Testis (tissue), 3 donors: ENCODE results near the gene NOTO. TPM values are rescaled to one million over a fixed set of nuclear protein-coding genes. Genes with fewer than 3 reads are reported as not detected.

Experiments
- DNase-seq: peaks from one replicate; pipeline ENCODE4 v3.0.0-alpha.2; 2019
- H3K27ac ChIP-seq, 2 donors: fragments of 200-600 bp; sonication (generic); one replicate each; pipeline ENCODE4 v1.5.1; 2019
- H3K27me3 ChIP-seq: fragments of 200-600 bp; sonication (generic); one replicate; pipeline ENCODE4 v1.5.1; 2019
- H3K36me3 ChIP-seq: fragments of 200-600 bp; sonication (generic); one replicate; pipeline ENCODE4 v1.5.1; 2017; ENCODE audit warnings: low read depth; ENCODE audit errors: missing control alignments
- H3K4me1 ChIP-seq: fragments of 200-600 bp; sonication (generic); one replicate; pipeline ENCODE4 v1.5.1; 2019
- H3K4me3 ChIP-seq, 2 donors: fragments of 200-600 bp; sonication (generic); one replicate each; pipeline ENCODE4 v1.5.1; 2017 to 2019
- H3K9me3 ChIP-seq: fragments of 200-600 bp; sonication (generic); one replicate; pipeline ENCODE4 v1.5.1; 2017
- CTCF ChIP-seq, 3 experiments: fragments of 450-650 bp in 2 of 3; fragments of 200-600 bp in 1 of 3; sonication (generic) in 1 of 3; IDR thresholded peaks; one replicate each; pipeline ENCODE4 v1.5.1; 2016 to 2019; ENCODE audit warnings: antibody characterized with exemption in 3 of 3, mild to moderate bottlenecking in 2 of 3, moderate library complexity in 1 of 3
- POLR2A ChIP-seq: fragments of 450-650 bp; IDR thresholded peaks from one replicate; pipeline ENCODE4 v1.6.1; 2017; ENCODE audit warnings: antibody characterized with exemption, mild to moderate bottlenecking, moderate library complexity
- WGBS, 2 donors: methylation state at CpG; one replicate each; pipeline ENCODE4 v1.1.5; 2018; 5-methylcytosine and 5-hydroxymethylcytosine counted together
- intact Hi-C: fragments of 100-400 bp; cut with DNase I; formaldehyde crosslinking; loops from one replicate; pipeline ENCODE4 v1.15.1; 2023; ENCODE audit warnings: low total_unique reads
- polyA plus RNA-seq: library from polyadenylated mRNA; stranded (reverse); fragments of 350-450 nt; fragmentation: Illumina TruSeq; extraction: RNeasy Lipid Tissue Mini Kit (QIAGEN cat#74804); gene quantifications from one replicate; pipeline ENCODE4 v1.2.3, GENCODE V29; 2014; ENCODE audit warnings: low read depth, low replicate concordance; ENCODE audit not compliant: insufficient read depth
- total RNA-seq, 2 donors: library from RNA; depleted of rRNA; stranded (reverse); fragments of >200 nt; gene quantifications; one replicate each; pipeline ENCODE4 v1.2.3, GENCODE V29; 2016

NOTO gene
- total and polyA plus RNA-seq, 3 donors from 2014 or later, result 0.37 to 0.63 TPM; not detected in 1

DNA sequence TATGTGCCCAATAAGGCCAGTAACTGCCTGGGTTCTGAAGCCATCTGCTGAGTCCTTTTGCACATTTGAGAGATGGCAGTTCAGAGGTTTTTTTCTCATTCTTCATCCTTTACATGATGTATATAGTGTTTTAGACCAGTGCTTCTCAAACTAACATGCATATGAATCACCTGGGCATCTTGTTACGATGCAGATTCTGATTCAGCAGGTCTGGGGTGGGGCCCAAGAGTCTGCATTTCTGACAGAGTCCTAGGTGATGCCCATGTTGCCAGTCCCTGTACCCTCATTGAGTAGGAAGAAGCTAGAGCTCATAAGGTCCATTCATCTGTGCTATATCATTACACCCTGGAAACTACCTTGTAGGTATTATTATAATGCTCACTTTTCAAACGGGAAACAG, 15.5 kb downstream of the NOTO start:
- intact Hi-C loops, result no loop called here
- TF ChIP-seq POLR2A, result no peak
- no peak for TF ChIP-seq CTCF (IDR thresholded peaks at IDR 0.05)
- Histone ChIP-seq H3K36me3 (no peaks in the 10 kb centered on the region), H3K9me3 (no peaks in the 10 kb centered on the region), H3K27me3 (no peaks in the 10 kb centered on the region), H3K4me1 (peaks cover 3% of the 10 kb centered on the region), H3K27ac (no peak overlapping the region), H3K4me3 (no peak overlapping the region)
- no peak for DNase-seq
- 86 to 90% methylated on average over 2 of the region's 2 CpGs for WGBS, 2 donors

DNA sequence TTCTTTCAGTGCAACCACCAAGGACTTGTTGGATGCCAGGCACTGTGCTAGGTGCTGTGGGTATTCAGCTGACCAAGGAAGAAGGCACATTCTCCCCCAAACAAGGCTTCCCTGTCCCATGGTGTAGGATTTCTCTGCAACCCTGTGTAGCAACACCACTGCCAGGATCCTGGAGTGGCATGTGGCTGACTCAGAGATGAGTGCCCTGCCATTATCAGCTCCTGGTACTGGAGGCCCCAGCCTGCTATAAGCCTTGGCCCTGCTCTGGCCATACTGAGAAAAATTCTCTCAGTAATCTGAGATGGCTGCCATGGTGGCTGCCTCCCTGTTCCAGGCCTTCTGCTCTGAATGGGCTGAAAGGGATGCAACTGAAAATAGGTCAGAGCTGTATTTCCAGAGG, 15.9 kb downstream of the NOTO start:
- TF ChIP-seq CTCF (IDR thresholded peaks at IDR 0.05) (no peak), POLR2A (no peak)
- intact Hi-C loops, result no loop called here
- H3K9me3 ChIP-seq, result no peaks in the 10 kb centered on the region
- peaks cover 3% of the 10 kb centered on the region for H3K4me1 ChIP-seq
- H3K36me3 ChIP-seq, result no peaks in the 10 kb centered on the region
- H3K27ac ChIP-seq, result no peak overlapping the region
- no peaks in the 10 kb centered on the region for H3K27me3 ChIP-seq
- DNase-seq, result no peak
- H3K4me3 ChIP-seq, result no peak overlapping the region

GRCh38 chr2:73223821-73224220, 21.4 kb downstream of the NOTO start:
- H3K4me3 ChIP-seq, result no peak overlapping the region
- no peak for TF ChIP-seq CTCF (IDR thresholded peaks at IDR 0.05)
- no peak for TF ChIP-seq POLR2A
- H3K27me3 ChIP-seq, result no peaks in the 10 kb centered on the region
- H3K9me3 ChIP-seq, result no peaks in the 10 kb centered on the region
- H3K4me1 ChIP-seq, result no peaks in the 10 kb centered on the region
- intact Hi-C loops, result no loop called here
- H3K27ac ChIP-seq, result no peak overlapping the region
- WGBS, 2 donors, result 92 to 93% methylated on average over 4 of the region's 4 CpGs
- no peaks in the 10 kb centered on the region for H3K36me3 ChIP-seq
- no peak for DNase-seq

GRCh38 chr2:73225513-73226360, 23.4 kb downstream of the NOTO start:
- Histone ChIP-seq H3K4me3 (no peak overlapping the region), H3K27me3 (no peaks in the 10 kb centered on the region), H3K36me3 (no peaks in the 10 kb centered on the region), H3K4me1 (no peaks in the 10 kb centered on the region), H3K27ac (no peak overlapping the region), H3K9me3 (no peaks in the 10 kb centered on the region)
- 74 to 81% methylated on average over 8 to 9 of the region's 9 CpGs for WGBS, 2 donors
- TF ChIP-seq POLR2A, result no peak
- no peak for TF ChIP-seq CTCF (IDR thresholded peaks at IDR 0.05)
- no peak for DNase-seq
- intact Hi-C loops, result no loop called here

DNA sequence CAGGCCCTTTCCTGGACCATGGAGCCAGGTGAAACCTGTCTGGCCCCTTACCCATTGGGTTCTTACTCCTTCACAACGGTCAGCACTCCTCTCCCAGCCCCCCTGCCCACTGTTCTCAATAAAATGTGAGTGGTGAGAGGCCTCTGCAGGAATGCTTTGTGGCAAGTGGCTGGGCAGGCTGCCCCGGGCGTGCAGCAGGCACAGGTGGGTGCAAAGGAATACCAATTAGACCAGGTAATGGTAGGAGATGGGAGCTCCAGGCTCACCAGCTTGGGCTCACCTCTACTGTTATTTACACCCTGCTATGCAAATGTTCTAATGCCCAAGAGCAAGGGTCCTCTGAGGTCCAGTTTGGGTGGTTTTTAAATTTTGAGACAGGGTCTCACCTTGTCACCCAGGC, 24.7 kb downstream of the NOTO start:
- DNase-seq, result no peak
- no peaks in the 10 kb centered on the region for H3K4me1 ChIP-seq
- intact Hi-C loops, result no loop called here
- H3K9me3 ChIP-seq, result no peaks in the 10 kb centered on the region
- H3K27ac ChIP-seq, result no peak overlapping the region
- H3K36me3 ChIP-seq, result no peaks in the 10 kb centered on the region
- H3K27me3 ChIP-seq, result no peaks in the 10 kb centered on the region
- H3K4me3 ChIP-seq, result no peak overlapping the region
- 89 to 90% methylated on average over 3 of the region's 3 CpGs for WGBS, 2 donors
- no peak for TF ChIP-seq CTCF (IDR thresholded peaks at IDR 0.05)
- no peak for TF ChIP-seq POLR2A
